GM12878 (cell line): ENCODE data around the gene PIP4K2A.

Source experiments
- CTCF ChIP-seq, 3 experiments: IDR thresholded peaks in 2 of 3; conservative IDR thresholded peaks in 1 of 3; 2 replicates each; pipeline ENCODE4 v1.5.1; 2011; ENCODE audit warnings: low read depth in 3 of 3, low read length in 3 of 3, mild to moderate bottlenecking in 3 of 3, control low read depth in 2 of 3, moderate library complexity in 2 of 3, inconsistent platforms in 1 of 3, mixed read lengths in 1 of 3; ENCODE audit not compliant: control insufficient read depth in 2 of 3, insufficient read depth in 1 of 3; ENCODE audit errors: extremely low read depth in 1 of 3
- E2F4 ChIP-seq: IDR thresholded peaks from 2 replicates; pipeline ENCODE4 v1.6.1; 2012; ENCODE audit warnings: low read depth, low read length, improper control_type of control experiment
- POLR2A ChIP-seq: IDR thresholded peaks from 2 replicates; pipeline ENCODE4 v1.6.1; 2011; ENCODE audit warnings: low read depth, mild to moderate bottlenecking, low read length
- POLR2AphosphoS2 ChIP-seq: IDR thresholded peaks from 2 replicates; pipeline ENCODE4 v1.6.1; 2011; ENCODE audit warnings: low read depth, mild to moderate bottlenecking, low read length, improper control_type of control experiment, moderate library complexity

GRCh38 chr10:22727112-22727511 lies 12.7 kb upstream of the PIP4K2A start:
- no peak for TF ChIP-seq POLR2AphosphoS2
- TF ChIP-seq E2F4: no peak
- TF ChIP-seq CTCF (IDR thresholded peaks at IDR 0.05 in 2 of 3, conservative IDR thresholded peaks at IDR 0.05 in 1 of 3; ENCODE audit: control insufficient read depth in 2 of 3, extremely low read depth in 1 of 3, insufficient read depth in 1 of 3, low read depth in 3 of 3, low read length in 3 of 3): no peak
- TF ChIP-seq POLR2A: no peak
